ENCODE measurements around the gene SLC39A2. TPM values are rescaled to one million over a fixed set of nuclear protein-coding genes. Genes with fewer than 3 reads are reported as not detected.

SLC39A2 gene
- polyA plus RNA-seq, 1 donor (not counting 4 experiments of a cell fraction or from before 2014, with no cell fraction given): 0.94 TPM

DNA sequence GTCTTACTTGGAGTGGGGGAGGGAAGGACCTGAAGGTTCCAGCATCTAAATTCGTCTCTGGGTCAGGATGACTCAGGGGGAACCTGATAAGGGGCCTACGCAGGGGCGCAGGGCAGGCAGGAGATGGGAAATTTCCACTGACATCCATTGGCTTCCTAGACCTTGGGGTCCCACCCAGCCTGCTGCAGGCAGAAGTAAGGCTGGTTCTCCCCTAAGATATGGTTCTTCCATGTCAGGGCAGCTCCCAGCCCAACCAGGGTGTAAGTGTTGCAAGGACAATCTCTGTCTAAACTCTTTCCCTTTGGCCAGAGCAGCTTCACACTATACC lies 27.9 kb downstream of the SLC39A2 start:
- Histone ChIP-seq H3K36me3 (ENCODE audit: control insufficient read depth in 2 of 2, extremely low read depth in 1 of 2, insufficient read depth in 2 of 2, low read length in 2 of 2) (no peaks in the 10 kb centered on the region), H3K9me1 (ENCODE audit: control insufficient read depth, extremely low read depth, insufficient read depth, low read length) (no peaks in the 10 kb centered on the region)
- no peak for FAIRE-seq

DNA sequence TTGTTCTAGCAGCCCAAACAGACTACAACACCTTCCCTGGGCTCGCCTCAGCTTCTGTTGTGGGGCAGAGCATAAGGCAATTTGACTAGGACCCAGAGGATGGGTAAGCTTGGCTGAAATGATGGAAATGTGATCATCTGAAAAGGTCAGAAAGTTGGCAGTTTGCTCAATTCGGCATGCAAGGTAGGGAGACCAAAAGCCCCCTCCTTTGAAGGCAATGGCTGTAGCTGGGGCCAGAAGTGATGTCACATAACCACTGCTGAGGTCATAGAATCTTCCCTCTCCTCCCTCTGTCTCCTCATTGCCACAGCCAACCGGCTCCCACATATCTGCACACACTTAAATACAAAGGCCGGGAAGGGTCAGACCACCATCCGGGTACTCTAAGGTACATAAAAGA lies 30.8 kb downstream of the SLC39A2 start, which contains the start of gene TPPP2:
Gene TPPP2, plus strand, starts transcription at position 301 of the 400 bp plus-strand sequence. CDS start 365 bp downstream, outside the sequence.
- H3K79me2 ChIP-seq (ENCODE audit: control insufficient read depth, insufficient read depth, low read length): no peaks in the 10 kb centered on the region
- no peak for DNase-seq (ENCODE audit: low read depth, low spot score)
- H4K20me1 ChIP-seq (ENCODE audit: control insufficient read depth, extremely low read depth, insufficient read depth, low read length): no peaks in the 10 kb centered on the region
- no peak within 1 kb of the TSS for H3K27ac ChIP-seq (ENCODE audit: control insufficient read depth, insufficient read depth, low read length)
- TF ChIP-seq, protein P1, sequence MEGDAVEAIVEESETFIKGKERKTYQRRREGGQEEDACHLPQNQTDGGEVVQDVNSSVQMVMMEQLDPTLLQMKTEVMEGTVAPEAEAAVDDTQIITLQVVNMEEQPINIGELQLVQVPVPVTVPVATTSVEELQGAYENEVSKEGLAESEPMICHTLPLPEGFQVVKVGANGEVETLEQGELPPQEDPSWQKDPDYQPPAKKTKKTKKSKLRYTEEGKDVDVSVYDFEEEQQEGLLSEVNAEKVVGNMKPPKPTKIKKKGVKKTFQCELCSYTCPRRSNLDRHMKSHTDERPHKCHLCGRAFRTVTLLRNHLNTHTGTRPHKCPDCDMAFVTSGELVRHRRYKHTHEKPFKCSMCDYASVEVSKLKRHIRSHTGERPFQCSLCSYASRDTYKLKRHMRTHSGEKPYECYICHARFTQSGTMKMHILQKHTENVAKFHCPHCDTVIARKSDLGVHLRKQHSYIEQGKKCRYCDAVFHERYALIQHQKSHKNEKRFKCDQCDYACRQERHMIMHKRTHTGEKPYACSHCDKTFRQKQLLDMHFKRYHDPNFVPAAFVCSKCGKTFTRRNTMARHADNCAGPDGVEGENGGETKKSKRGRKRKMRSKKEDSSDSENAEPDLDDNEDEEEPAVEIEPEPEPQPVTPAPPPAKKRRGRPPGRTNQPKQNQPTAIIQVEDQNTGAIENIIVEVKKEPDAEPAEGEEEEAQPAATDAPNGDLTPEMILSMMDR (optimal IDR thresholded peaks at IDR 0.05 in 1 of 3, IDR thresholded peaks at IDR 0.05 in 1 of 3, conservative IDR thresholded peaks at IDR 0.05 in 1 of 3; ENCODE audit: extremely low read depth in 1 of 3, insufficient read depth in 2 of 3, low read length in 3 of 3): no peak
- no peak for TF ChIP-seq EZH2 (IDR thresholded peaks at IDR 0.05; ENCODE audit: low read length)
- H3K4me3 ChIP-seq (ENCODE audit: control insufficient read depth in 2 of 3, extremely low read depth in 1 of 3, insufficient read depth in 2 of 3, low read depth in 1 of 3, low read length in 3 of 3): no peak within 1 kb of the TSS
- H3K9me1 ChIP-seq (ENCODE audit: control insufficient read depth, extremely low read depth, insufficient read depth, low read length): no peaks in the 10 kb centered on the region
- dilution Hi-C loops (cut with MboI; ENCODE audit: extremely low pct_ligation_motif_present, low sequenced_read_pairs): no loop called here
- H3K4me2 ChIP-seq (ENCODE audit: control insufficient read depth, extremely low read depth, insufficient read depth, low read depth, low read length): no peak within 1 kb of the TSS
- H3K9ac ChIP-seq (ENCODE audit: control insufficient read depth, extremely low read depth, insufficient read depth, low read length): no peak within 1 kb of the TSS
- H3K4me1 ChIP-seq (ENCODE audit: control insufficient read depth, extremely low read depth, insufficient read depth, low read length): no peaks in the 10 kb centered on the region
- no peaks in the 10 kb centered on the region for H3K9me3 ChIP-seq (ENCODE audit: control insufficient read depth, low read depth, low read length)
- peaks cover 3% of the 10 kb centered on the region for H3K27me3 ChIP-seq (ENCODE audit: control insufficient read depth, extremely low read depth, insufficient read depth, low read length)
- no peak within 1 kb of the TSS for H2AFZ ChIP-seq (ENCODE audit: control insufficient read depth, low read length)
- no peaks in the 10 kb centered on the region for H3K36me3 ChIP-seq (ENCODE audit: control insufficient read depth in 2 of 2, extremely low read depth in 1 of 2, insufficient read depth in 2 of 2, low read length in 2 of 2)
- no peak for FAIRE-seq

More for the DNA sequence above, 27.9 kb downstream of the SLC39A2 start:
- Histone ChIP-seq H3K27me3 (ENCODE audit: control insufficient read depth, extremely low read depth, insufficient read depth, low read length) (peaks cover 20% of the 10 kb centered on the region), H3K9me3 (ENCODE audit: control insufficient read depth, low read depth, low read length) (no peaks in the 10 kb centered on the region), H3K4me3 (ENCODE audit: control insufficient read depth in 2 of 3, extremely low read depth in 1 of 3, insufficient read depth in 2 of 3, low read depth in 1 of 3, low read length in 3 of 3) (no peak overlapping the region), H3K4me2 (ENCODE audit: control insufficient read depth, extremely low read depth, insufficient read depth, low read depth, low read length) (no peak overlapping the region), H3K4me1 (ENCODE audit: control insufficient read depth, extremely low read depth, insufficient read depth, low read length) (peaks cover 6% of the 10 kb centered on the region), H3K9ac (ENCODE audit: control insufficient read depth, extremely low read depth, insufficient read depth, low read length) (no peak overlapping the region), H4K20me1 (ENCODE audit: control insufficient read depth, extremely low read depth, insufficient read depth, low read length) (no peaks in the 10 kb centered on the region), H3K79me2 (ENCODE audit: control insufficient read depth, insufficient read depth, low read length) (no peaks in the 10 kb centered on the region), H3K27ac (ENCODE audit: control insufficient read depth, insufficient read depth, low read length) (no peak overlapping the region), H2AFZ (ENCODE audit: control insufficient read depth, low read length) (no peak overlapping the region)
- no peak for DNase-seq (ENCODE audit: low read depth, low spot score)
- TF ChIP-seq, protein P1 (optimal IDR thresholded peaks at IDR 0.05 in 1 of 3, IDR thresholded peaks at IDR 0.05 in 1 of 3, conservative IDR thresholded peaks at IDR 0.05 in 1 of 3; ENCODE audit: extremely low read depth in 1 of 3, insufficient read depth in 2 of 3, low read length in 3 of 3): no peak
- TF ChIP-seq EZH2 (IDR thresholded peaks at IDR 0.05; ENCODE audit: low read length): no peak
- dilution Hi-C loops (cut with MboI; ENCODE audit: extremely low pct_ligation_motif_present, low sequenced_read_pairs): no loop called here

Data from keratinocyte (primary cell).